ENCODE measurements around the gene VAMP7. TPM values are rescaled to one million over a fixed set of nuclear protein-coding genes. Genes with fewer than 3 reads are reported as not detected.

The VAMP7 gene
- total and polyA plus RNA-seq, 2 of the 8 experiments (the other 6 are each of a cell fraction or from before 2014, with no cell fraction given): 14.2 to 22.1 TPM

- TF ChIP-seq CHD7 (IDR thresholded peaks at IDR 0.05; ENCODE audit: insufficient replicate concordance, low read length) (no peak), KDM5A (IDR thresholded peaks at IDR 0.05; ENCODE audit: low read length) (no peak), E2F6 (IDR thresholded peaks at IDR 0.05) (no peak), TAF1 (IDR thresholded peaks at IDR 0.05; ENCODE audit: low read depth, low read length) (no peak), MAFK (IDR thresholded peaks at IDR 0.05; ENCODE audit: low read depth, low read length) (no peak), YY1 (IDR thresholded peaks at IDR 0.05; ENCODE audit: low read depth, low read length) (no peak), ATF3 (IDR thresholded peaks at IDR 0.05; ENCODE audit: insufficient read depth, low read depth, low read length) (no peak), POLR2A (IDR thresholded peaks at IDR 0.05; ENCODE audit: control extremely low read depth in 1 of 2, low read depth in 2 of 2, low read length in 2 of 2) (no peak), BACH1 (IDR thresholded peaks at IDR 0.05; ENCODE audit: low read length) (no peak), EP300 (IDR thresholded peaks at IDR 0.05; ENCODE audit: borderline replicate concordance in 1 of 2, low read depth in 2 of 2, low read length in 2 of 2) (no peak), EZH2 (IDR thresholded peaks at IDR 0.05; ENCODE audit: low read depth, low read length, severe bottlenecking) (no peak)
These were observed 9.2 kb upstream of the VAMP7 start (continued) for GRCh38 chrX:155871934-155872333.
